ENCODE data around the gene ACBD6. TPM values are rescaled to one million over a fixed set of nuclear protein-coding genes. Genes with fewer than 3 reads are reported as not detected.

The ACBD6 gene
- total and polyA plus RNA-seq, 4 donors: 34.9 to 76.1 (median 68.3) TPM

DNA sequence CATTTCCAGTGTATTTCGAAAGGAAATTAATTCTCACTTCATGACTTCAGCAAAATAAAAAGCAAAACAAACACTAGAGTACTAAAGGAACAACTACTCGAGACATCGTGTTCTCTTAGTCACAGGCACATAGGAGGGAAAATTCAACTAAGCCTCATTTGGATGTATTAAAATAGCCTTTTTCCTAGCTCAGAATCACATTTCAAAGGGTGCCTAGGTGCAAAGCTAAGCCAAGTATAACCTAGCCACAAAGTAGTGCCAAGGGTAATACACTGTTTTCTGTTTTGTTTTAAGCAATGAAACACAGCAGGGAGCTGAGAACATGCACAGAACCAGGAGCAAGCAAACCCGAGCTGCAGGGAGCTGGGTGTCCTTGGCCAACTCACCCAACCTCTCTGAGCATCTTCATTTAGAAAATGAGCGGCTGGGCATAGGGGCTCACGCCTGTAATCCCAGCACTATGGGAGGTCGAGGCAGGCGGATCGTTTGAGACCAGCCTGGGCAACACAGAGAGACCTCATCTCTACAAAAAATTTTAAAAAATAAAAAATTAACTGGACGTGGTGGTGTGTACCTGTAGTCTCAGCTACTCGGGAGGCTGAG lies 26.6 kb upstream of the ACBD6 start:
- H3K4me3 ChIP-seq (ENCODE audit: low read depth, low read length): no peak overlapping the region
- no peaks in the 10 kb centered on the region for H3K27me3 ChIP-seq (ENCODE audit: control insufficient read depth, insufficient read depth, low read length)
- no peaks in the 10 kb centered on the region for H3K36me3 ChIP-seq (ENCODE audit: control insufficient read depth, insufficient read depth, low read length)
- 67% methylated on average over 3 of the region's 11 CpGs for WGBS (ENCODE audit: insufficient coverage)
- no peak for DNase-seq (ENCODE audit: low read depth in 4 of 6, low spot score in 6 of 6)
- no peaks in the 10 kb centered on the region for H3K9me3 ChIP-seq (ENCODE audit: control insufficient read depth, insufficient read depth, low read length)
- no peak overlapping the region for H3K27ac ChIP-seq (ENCODE audit: low read depth, low read length)
- H3K4me1 ChIP-seq (ENCODE audit: control insufficient read depth, insufficient read depth, low read length): peaks cover 4% of the 10 kb centered on the region

GRCh38 chr1:180527101-180527669 lies 24.8 kb upstream of the ACBD6 start:
- 89% methylated on average over 4 of the region's 5 CpGs for WGBS (ENCODE audit: insufficient coverage)
- H3K4me3 ChIP-seq (ENCODE audit: low read depth, low read length): no peak overlapping the region
- H3K36me3 ChIP-seq (ENCODE audit: control insufficient read depth, insufficient read depth, low read length): no peaks in the 10 kb centered on the region
- no peak overlapping the region for H3K27ac ChIP-seq (ENCODE audit: low read depth, low read length)
- H3K27me3 ChIP-seq (ENCODE audit: control insufficient read depth, insufficient read depth, low read length): no peaks in the 10 kb centered on the region
- H3K4me1 ChIP-seq (ENCODE audit: control insufficient read depth, insufficient read depth, low read length): no peaks in the 10 kb centered on the region
- no peak for DNase-seq (ENCODE audit: low read depth in 4 of 6, low spot score in 6 of 6)
- H3K9me3 ChIP-seq (ENCODE audit: control insufficient read depth, insufficient read depth, low read length): no peaks in the 10 kb centered on the region

DNA sequence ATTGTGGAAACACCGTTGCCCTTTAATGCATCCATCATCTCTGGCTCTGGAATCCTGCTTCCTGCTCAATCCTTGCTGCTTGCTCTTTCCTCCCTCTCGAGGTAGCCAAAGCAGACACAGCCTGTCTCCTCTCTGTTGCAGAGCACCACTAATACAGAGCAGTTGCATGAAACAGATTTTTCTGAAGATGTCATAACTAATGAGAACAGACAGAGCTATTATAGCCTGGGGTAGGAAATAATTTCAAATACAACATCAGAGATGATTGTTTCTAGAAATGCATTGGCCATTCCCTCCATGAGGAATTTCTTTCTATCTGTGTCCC lies 23.3 kb upstream of the ACBD6 start:
- WGBS (ENCODE audit: insufficient coverage): 58% methylated on average over 1 of the region's 2 CpGs
- peak in 1 of 6 donors; percentile 43 for DNase-seq (ENCODE audit: low read depth in 4 of 6, low spot score in 6 of 6)
- no peaks in the 10 kb centered on the region for H3K36me3 ChIP-seq (ENCODE audit: control insufficient read depth, insufficient read depth, low read length)
- no peak overlapping the region for H3K4me3 ChIP-seq (ENCODE audit: low read depth, low read length)
- no peaks in the 10 kb centered on the region for H3K27me3 ChIP-seq (ENCODE audit: control insufficient read depth, insufficient read depth, low read length)
- H3K27ac ChIP-seq (ENCODE audit: low read depth, low read length): no peak overlapping the region
- no peaks in the 10 kb centered on the region for H3K4me1 ChIP-seq (ENCODE audit: control insufficient read depth, insufficient read depth, low read length)
- no peaks in the 10 kb centered on the region for H3K9me3 ChIP-seq (ENCODE audit: control insufficient read depth, insufficient read depth, low read length)

DNA sequence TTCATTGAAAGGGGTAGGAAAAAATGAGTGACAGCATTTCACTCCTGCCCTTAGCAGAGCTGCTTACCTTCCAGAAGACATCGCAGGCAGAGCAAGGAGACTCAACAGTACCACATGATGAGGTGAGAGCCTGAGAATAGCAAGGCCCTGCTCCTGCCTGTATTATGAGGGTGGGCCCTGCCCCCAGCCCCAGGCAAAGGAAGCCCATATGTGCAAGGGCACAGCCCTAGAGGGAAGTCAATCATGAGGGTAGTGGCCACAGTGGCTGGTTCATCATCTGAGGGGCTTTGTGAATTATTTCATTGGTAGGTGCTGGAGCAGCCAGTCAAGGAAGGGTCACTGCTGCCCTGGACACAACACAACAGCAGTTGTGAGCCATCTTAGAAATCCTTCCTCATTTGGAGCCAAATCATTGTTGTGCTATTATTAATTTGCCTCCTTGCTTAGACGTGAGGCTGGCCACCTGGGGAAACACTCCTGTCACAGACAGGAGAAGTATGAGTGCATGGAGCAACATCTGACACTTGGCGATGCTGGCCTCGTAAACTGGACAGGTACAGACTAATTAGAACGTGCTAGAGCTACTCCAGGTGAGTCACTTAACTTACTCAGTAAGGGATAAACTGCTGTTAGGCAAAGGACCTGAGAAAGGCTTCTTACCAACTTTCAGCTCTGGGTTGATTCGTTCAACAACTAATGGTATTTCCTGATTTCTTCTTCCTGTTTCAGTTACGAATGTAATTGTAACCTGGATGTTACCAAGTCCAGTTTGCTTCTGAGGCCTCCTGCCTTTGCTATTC lies 22.7 kb upstream of the ACBD6 start:
- WGBS (ENCODE audit: insufficient coverage): 79% methylated on average over 7 of the region's 7 CpGs
- Histone ChIP-seq H3K27ac (ENCODE audit: low read depth, low read length) (no peak overlapping the region), H3K9me3 (ENCODE audit: control insufficient read depth, insufficient read depth, low read length) (no peaks in the 10 kb centered on the region), H3K4me3 (ENCODE audit: low read depth, low read length) (no peak overlapping the region), H3K4me1 (ENCODE audit: control insufficient read depth, insufficient read depth, low read length) (no peaks in the 10 kb centered on the region), H3K27me3 (ENCODE audit: control insufficient read depth, insufficient read depth, low read length) (no peaks in the 10 kb centered on the region), H3K36me3 (ENCODE audit: control insufficient read depth, insufficient read depth, low read length) (no peaks in the 10 kb centered on the region)
- DNase-seq (ENCODE audit: low read depth in 4 of 6, low spot score in 6 of 6): no peak

DNA sequence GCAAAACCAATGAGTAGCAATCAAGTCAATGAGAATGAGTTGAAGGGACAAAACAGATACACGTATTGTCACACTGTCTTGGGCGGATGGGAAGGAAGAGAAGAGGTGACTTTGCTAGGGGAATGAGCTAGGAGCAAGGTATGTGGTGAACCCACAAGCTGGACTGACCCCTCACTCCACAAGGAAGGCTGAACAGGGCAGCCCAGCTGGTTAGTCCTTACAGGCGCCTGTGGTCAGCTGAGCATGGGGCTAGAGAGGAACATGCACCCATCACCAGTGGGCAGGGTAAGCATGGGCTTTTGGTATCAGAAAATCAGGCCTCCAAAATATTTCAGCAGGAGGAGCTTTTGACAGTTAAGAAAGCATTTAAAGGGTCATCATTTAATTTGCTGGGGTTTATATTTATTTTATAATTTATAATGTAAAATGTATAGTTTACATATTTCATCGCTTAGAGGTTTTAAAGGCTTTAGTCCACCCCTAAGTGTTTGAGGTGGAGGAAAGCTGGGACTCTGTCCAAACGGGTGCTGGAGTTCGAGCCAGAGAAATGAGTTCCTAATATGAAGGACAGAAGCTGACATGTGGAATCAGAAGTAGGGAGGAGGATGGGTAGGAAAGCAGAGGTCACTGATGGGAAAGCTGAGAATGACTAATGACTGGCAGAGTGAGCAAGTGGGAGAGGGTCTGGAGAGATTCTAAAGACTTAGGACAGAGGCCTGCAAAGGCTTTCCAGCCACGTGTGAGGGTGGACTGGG lies 22.0 kb upstream of the ACBD6 start:
- Histone ChIP-seq H3K27me3 (ENCODE audit: control insufficient read depth, insufficient read depth, low read length) (no peaks in the 10 kb centered on the region), H3K4me3 (ENCODE audit: low read depth, low read length) (no peak overlapping the region), H3K27ac (ENCODE audit: low read depth, low read length) (no peak overlapping the region), H3K36me3 (ENCODE audit: control insufficient read depth, insufficient read depth, low read length) (no peaks in the 10 kb centered on the region), H3K4me1 (ENCODE audit: control insufficient read depth, insufficient read depth, low read length) (no peaks in the 10 kb centered on the region), H3K9me3 (ENCODE audit: control insufficient read depth, insufficient read depth, low read length) (no peaks in the 10 kb centered on the region)
- no peak for DNase-seq (ENCODE audit: low read depth in 4 of 6, low spot score in 6 of 6)
- WGBS (ENCODE audit: insufficient coverage): 89% methylated on average over 7 of the region's 7 CpGs

DNA sequence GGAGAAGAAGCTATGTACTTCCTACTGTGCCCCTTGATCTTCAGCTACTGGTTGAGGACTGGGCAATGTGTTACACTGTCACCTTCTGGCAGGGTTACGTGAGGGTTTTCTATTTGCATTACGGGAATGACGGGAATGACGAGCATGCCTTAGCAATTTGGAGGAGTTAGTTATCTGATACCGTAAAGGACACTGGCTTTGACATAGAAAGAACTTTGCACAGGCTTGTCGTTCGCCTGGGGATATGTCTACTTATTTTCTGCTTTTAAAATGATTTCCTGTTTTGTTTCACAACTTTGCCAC lies 19.8 kb upstream of the ACBD6 start:
- no peaks in the 10 kb centered on the region for H3K36me3 ChIP-seq (ENCODE audit: control insufficient read depth, insufficient read depth, low read length)
- H3K27ac ChIP-seq (ENCODE audit: low read depth, low read length): no peak overlapping the region
- H3K27me3 ChIP-seq (ENCODE audit: control insufficient read depth, insufficient read depth, low read length): no peaks in the 10 kb centered on the region
- 89% methylated on average over 5 of the region's 7 CpGs for WGBS (ENCODE audit: insufficient coverage)
- no peaks in the 10 kb centered on the region for H3K4me1 ChIP-seq (ENCODE audit: control insufficient read depth, insufficient read depth, low read length)
- no peak for DNase-seq (ENCODE audit: low read depth in 4 of 6, low spot score in 6 of 6)
- H3K9me3 ChIP-seq (ENCODE audit: control insufficient read depth, insufficient read depth, low read length): no peaks in the 10 kb centered on the region
- no peak overlapping the region for H3K4me3 ChIP-seq (ENCODE audit: low read depth, low read length)

- no peak for DNase-seq (ENCODE audit: low read depth in 4 of 6, low spot score in 6 of 6)
- no peaks in the 10 kb centered on the region for H3K36me3 ChIP-seq (ENCODE audit: control insufficient read depth, insufficient read depth, low read length)
- no peaks in the 10 kb centered on the region for H3K9me3 ChIP-seq (ENCODE audit: control insufficient read depth, insufficient read depth, low read length)
- H3K4me3 ChIP-seq (ENCODE audit: low read depth, low read length): no peak overlapping the region
- no peaks in the 10 kb centered on the region for H3K4me1 ChIP-seq (ENCODE audit: control insufficient read depth, insufficient read depth, low read length)
- WGBS (ENCODE audit: insufficient coverage): 88% methylated on average over 3 of the region's 9 CpGs
- no peaks in the 10 kb centered on the region for H3K27me3 ChIP-seq (ENCODE audit: control insufficient read depth, insufficient read depth, low read length)
- H3K27ac ChIP-seq (ENCODE audit: low read depth, low read length): no peak overlapping the region
These were observed 19.3 kb upstream of the ACBD6 start for GRCh38 chr1:180521474-180522212.

DNA sequence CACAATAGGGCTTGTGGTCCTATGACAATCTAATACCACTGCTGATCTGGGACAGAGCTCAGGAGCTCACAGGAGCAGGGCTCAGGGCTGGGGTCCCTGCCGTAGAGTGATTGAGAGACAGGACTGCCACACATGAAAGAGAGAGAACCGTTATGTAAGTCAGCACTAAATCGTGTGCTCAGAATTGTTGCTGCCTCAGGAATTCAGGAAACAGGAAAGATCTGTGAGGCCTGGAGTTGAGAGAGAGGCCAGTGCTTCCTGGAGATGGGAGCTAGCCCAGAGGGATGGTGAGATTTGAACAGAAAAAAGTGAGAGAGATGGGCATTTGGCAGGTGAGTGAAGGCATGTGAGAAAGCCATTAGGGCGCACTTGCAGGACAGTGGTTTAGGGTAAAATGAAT lies 17.5 kb upstream of the ACBD6 start:
- H3K27ac ChIP-seq (ENCODE audit: low read depth, low read length): no peak overlapping the region

DNA sequence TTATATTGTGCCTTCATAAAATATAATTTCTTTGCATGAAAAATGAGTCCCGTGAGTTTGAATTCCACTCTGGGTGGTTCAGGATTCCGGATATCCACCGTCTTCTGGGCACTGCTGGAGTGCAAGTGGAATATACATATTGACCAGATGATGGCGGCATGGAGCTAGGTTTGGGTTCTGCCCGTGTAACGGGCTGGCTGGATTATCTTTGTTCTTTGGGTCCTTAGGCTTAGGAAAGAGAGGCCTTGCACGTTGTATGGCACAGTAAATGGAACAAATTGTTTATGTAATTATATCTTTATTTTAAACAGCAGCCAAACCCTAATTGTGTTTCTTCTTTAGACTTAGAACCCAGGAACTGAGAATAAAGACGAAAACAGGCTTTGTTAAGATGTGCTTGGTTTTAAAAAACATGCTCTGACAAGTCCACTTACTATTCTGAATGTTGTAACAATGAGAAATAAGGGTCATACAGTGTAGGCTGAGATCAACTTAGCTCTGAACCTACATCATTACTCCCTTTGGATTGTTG lies 13.5 kb upstream of the ACBD6 start:
- H3K27ac ChIP-seq (ENCODE audit: low read depth, low read length): no peak overlapping the region

More for the DNA sequence above, 17.5 kb upstream of the ACBD6 start:
- no peaks in the 10 kb centered on the region for H3K36me3 ChIP-seq (ENCODE audit: control insufficient read depth, insufficient read depth, low read length)
- no peaks in the 10 kb centered on the region for H3K9me3 ChIP-seq (ENCODE audit: control insufficient read depth, insufficient read depth, low read length)
- WGBS (ENCODE audit: insufficient coverage): 62% methylated on average over 4 of the region's 4 CpGs
- no peaks in the 10 kb centered on the region for H3K4me1 ChIP-seq (ENCODE audit: control insufficient read depth, insufficient read depth, low read length)
- no peak overlapping the region for H3K4me3 ChIP-seq (ENCODE audit: low read depth, low read length)
- no peaks in the 10 kb centered on the region for H3K27me3 ChIP-seq (ENCODE audit: control insufficient read depth, insufficient read depth, low read length)
- no peak for DNase-seq (ENCODE audit: low read depth in 4 of 6, low spot score in 6 of 6)

More for the DNA sequence above, 13.5 kb upstream of the ACBD6 start:
- Histone ChIP-seq H3K4me3 (ENCODE audit: low read depth, low read length) (no peak overlapping the region), H3K9me3 (ENCODE audit: control insufficient read depth, insufficient read depth, low read length) (no peaks in the 10 kb centered on the region), H3K4me1 (ENCODE audit: control insufficient read depth, insufficient read depth, low read length) (no peaks in the 10 kb centered on the region), H3K36me3 (ENCODE audit: control insufficient read depth, insufficient read depth, low read length) (no peaks in the 10 kb centered on the region), H3K27me3 (ENCODE audit: control insufficient read depth, insufficient read depth, low read length) (no peaks in the 10 kb centered on the region)
- 7% methylated on average over 3 of the region's 8 CpGs for WGBS (ENCODE audit: insufficient coverage)
- peak; percentile 58 to 97 (median 80) for DNase-seq (ENCODE audit: low read depth in 4 of 6, low spot score in 6 of 6)
